ENCODE data around the gene SLC39A11. TPM values are rescaled to one million over a fixed set of nuclear protein-coding genes. Genes with fewer than 3 reads are reported as not detected.
"Not testable (repeated sequence)": the region's sequence is repeated elsewhere in the genome, so short reads cannot be mapped to it uniquely, and the experiment has no call there.

Gene SLC39A11
- total RNA-seq, 1 donor from 2014 or later: 8.2 TPM

GRCh38 chr17:72775237-72775636 is 317.3 kb downstream of the SLC39A11 start:
- FAIRE-seq (no peak), DNase-seq (ENCODE audit: low spot score in 2 of 2) (no peak)

- DNase-seq (ENCODE audit: low spot score in 2 of 2) (no peak), FAIRE-seq (no peak)
Observed at GRCh38 chr17:72774236-72774635, 318.3 kb downstream of the SLC39A11 start.

GRCh38 chr17:72773225-72773624 is 319.3 kb downstream of the SLC39A11 start:
- DNase-seq (ENCODE audit: low spot score in 2 of 2); FAIRE-seq: not testable (repeated sequence)

DNA sequence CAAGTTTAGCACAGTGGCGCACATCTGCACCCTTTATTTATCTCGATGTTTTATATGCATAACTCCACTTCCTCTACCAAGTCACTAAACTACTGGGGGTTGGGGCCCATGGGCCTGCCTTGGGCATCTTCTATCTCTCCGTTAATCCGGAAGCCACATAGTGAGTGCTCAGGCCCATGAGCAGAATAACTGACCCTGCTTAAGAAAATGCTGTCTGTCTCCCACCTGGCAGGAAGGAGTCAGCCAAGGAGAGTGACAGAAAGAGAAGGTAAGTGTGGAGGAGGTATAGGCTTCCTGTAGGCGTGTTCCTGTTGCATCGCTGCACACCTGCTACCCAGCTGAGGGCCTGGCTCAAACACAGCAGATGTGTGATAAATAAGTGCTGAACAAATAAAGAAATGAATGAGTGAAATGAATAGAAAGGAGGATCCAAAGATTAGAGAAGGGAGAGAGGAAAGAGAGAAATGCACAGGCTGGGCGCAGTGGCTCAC is 320.1 kb downstream of the SLC39A11 start:
- no peak for FAIRE-seq
- DNase-seq (ENCODE audit: low spot score in 2 of 2): no peak

DNA sequence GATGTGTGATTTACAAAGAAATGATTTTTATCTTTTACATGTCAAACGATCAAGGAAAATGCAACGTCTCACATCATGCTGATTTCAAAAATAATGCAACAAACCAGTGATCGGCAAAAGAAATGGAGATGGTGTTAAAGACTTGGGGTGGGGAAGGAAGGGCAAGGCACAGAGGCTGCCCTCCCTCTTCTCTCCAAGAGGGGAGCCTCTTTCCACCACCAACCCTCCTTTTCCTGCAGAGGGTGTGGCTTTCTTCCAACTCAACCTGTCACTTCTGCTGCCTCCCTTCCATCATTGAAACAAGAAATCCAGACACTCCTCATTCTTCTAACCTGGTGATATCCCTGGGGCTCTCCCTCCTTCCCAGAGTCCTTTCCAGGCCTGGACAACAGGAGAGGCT is 320.8 kb downstream of the SLC39A11 start:
- no peak for FAIRE-seq
- DNase-seq (ENCODE audit: low spot score in 2 of 2): no peak

DNA sequence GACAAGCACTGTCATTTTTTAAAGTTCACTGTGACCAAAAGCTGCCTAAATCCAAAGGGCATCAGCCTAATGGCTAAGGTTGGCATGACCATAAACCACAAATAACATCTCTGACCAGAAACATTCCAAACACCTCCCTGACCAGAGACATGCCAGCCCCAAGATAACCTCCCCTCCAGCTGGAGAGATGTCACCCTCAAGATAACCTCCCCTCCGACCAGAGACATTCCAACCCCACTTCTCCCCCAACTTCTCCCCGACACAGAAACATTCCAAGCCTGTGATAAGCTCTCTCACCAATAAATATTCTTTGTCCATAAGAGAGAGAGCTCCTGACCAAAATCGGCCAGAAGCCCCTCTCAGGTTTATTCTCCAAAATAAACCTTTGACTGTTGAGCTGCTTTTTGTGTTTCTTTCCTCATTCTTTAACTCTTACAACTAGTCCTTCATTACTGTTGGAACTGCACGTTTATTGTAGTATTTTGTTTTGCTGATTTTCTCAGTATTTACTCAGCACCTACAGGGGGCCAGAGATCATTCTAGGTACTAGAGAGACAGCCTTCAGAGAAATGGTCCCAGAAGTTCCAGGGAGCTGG is 325.6 kb downstream of the SLC39A11 start:
- FAIRE-seq: no peak

DNA sequence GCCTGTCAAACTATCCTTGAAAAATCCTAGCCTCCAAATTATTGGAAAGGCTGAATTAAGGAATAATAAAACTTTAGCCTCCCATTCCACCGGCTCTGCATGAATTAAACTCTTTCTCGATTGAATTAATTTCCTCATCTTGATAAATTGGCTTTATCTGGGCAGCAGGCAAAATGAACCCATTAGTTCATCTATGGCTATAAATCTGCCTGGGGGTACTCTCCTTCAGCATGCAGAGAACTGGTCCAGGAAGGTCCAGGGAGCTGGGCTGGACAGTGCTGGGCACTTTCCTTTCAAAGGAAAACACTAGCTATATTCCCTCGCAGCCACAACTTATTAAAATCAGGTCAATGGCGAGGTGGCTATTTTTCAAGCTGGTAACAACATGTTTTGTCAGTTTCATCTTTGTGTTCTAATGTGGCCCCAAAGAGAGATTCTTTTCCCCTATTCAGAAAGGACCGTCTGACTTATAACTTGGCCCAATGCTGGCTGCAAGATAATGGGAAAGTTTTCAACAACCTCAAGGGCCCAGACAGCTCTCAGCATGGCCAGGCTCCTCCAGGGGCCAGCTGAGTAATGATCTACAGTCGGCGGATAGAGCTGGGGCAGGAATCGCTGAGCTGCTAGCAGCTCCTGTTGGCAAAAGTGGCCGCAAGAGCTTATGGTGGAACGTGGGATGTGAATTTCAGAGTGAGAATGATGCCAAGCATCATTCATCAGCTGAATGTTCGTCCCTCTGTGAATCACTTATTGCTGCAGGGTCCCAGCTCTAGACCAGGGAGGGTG is 326.9 kb downstream of the SLC39A11 start:
- FAIRE-seq (no peak), DNase-seq (ENCODE audit: low spot score in 2 of 2) (no peak)

More for the DNA sequence above, 325.6 kb downstream of the SLC39A11 start:
- no peak for DNase-seq (ENCODE audit: low spot score in 2 of 2)

- FAIRE-seq (no peak), DNase-seq (ENCODE audit: low spot score in 2 of 2) (no peak)
Observed at GRCh38 chr17:72764632-72765041, 327.9 kb downstream of the SLC39A11 start.

DNA sequence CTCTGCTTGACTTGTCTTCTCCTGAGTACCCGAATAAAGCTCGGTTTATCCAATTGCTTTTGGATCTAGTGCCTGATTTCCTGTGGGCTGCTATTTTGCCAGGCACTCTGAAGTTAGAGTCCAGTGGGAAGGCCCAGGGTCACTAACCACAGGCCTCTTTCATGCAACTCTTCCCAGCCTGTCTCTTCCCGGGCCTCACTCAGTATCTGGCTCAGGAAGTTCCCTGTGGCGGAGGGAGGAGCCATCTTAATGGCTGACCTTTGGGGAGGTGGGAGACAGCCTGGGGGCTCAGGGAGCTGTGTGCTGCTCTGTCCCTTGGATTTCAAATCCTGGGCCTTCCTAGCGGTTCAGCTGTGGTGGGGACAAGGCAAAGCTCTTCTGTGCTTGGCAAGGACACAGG is 328.5 kb downstream of the SLC39A11 start:
- no peak for FAIRE-seq
- no peak for DNase-seq (ENCODE audit: low spot score in 2 of 2)

GRCh38 chr17:72761893-72762575 is 330.5 kb downstream of the SLC39A11 start:
- DNase-seq (ENCODE audit: low spot score in 2 of 2); FAIRE-seq: not testable (repeated sequence)

DNA sequence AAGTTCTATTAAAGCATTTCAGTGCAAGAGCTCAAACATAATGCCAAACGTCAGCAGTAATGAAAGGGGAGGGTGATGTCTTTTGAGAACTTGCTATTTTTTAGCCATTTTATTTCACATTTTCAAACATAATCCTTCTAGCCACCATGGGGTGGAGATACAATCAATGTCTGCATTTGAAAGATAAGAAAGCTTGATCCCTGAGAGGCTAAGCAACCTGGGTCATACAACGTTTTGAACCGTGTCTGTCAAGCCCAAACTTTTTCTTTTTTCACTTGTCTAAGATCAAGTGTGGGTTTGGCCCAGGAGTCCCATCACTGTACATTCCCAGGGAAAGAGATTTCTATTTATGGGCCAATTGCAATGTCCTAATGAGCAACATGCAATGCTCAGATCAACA is 331.1 kb downstream of the SLC39A11 start:
- FAIRE-seq: no peak
- no peak for DNase-seq (ENCODE audit: low spot score in 2 of 2)

GRCh38 chr17:72760368-72760767 is 332.1 kb downstream of the SLC39A11 start:
- no peak for DNase-seq (ENCODE audit: low spot score in 2 of 2)
- no peak for FAIRE-seq

GRCh38 chr17:72759301-72759700 is 333.2 kb downstream of the SLC39A11 start:
- DNase-seq (ENCODE audit: low spot score in 2 of 2) (no peak), FAIRE-seq (no peak)

DNA sequence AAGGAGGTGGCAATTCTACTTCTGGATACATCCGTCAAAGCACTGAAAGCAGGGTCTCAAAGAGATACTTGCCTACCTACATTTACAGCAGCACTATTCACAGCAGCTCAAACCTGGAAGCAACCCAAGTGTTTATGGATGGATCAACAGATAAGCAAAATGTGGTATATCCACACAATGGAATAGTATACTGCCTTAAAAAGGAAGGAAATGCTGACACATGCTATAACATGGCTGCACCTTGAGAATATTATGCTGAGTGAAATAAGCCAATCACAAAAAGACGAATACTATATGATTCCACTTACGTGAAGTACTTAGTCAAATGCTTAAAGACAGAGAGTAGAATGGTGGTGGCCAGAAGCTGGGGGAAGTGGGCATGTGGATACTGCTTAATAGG is 336.2 kb downstream of the SLC39A11 start:
- DNase-seq (ENCODE audit: low spot score in 2 of 2) (no peak), FAIRE-seq (no peak)

DNA sequence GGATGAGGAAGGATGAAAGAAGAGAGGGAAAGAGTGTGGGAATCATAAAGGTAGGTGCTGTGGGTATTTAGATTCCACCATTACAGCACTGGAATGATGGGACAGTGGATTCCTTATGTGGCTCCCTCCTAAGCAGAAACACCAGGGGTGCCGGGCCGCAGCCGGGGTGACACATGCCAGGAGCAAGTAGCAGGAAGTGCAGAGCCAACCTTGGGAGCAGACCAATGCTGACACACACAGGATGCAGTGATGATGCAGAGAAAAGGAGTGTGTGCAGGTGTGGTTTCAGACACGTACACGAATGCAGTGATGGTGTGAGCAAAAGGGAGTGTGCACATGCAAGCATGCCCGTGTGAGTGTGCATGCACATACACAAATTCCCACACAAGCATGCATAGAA is 338.0 kb downstream of the SLC39A11 start:
- no peak for FAIRE-seq

GRCh38 chr17:72751746-72752145 is 340.7 kb downstream of the SLC39A11 start:
- FAIRE-seq (no peak), DNase-seq (ENCODE audit: low spot score in 2 of 2) (no peak)

More for the DNA sequence above, 338.0 kb downstream of the SLC39A11 start:
- DNase-seq (ENCODE audit: low spot score in 2 of 2): no peak

DNA sequence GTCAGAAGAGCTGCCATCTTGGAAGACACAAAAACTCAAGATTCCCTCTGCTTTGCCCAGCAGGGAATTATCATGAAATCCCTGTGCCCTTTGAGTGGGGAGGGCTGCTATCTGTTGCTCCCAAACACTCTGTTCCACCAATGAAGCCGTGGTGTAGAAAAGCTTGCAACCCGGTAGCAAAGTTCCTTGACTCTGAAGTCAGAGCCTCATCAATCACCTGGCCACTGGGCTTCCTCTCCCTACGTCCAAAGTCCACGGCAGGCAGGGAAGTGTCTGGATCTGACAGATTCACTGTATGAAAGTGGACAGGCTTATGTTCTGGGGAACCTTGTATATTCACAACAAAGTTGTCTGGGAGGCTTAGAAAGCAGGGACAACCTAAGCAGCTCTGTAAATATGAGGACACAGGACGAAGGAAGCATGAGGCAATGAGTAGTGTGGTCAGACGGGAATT is 343.3 kb downstream of the SLC39A11 start:
- DNase-seq (ENCODE audit: low spot score in 2 of 2) (no peak), FAIRE-seq (no peak)

GRCh38 chr17:72747501-72747900 is 345.0 kb downstream of the SLC39A11 start:
- no peak for FAIRE-seq
- DNase-seq (ENCODE audit: low spot score in 2 of 2): no peak

DNA sequence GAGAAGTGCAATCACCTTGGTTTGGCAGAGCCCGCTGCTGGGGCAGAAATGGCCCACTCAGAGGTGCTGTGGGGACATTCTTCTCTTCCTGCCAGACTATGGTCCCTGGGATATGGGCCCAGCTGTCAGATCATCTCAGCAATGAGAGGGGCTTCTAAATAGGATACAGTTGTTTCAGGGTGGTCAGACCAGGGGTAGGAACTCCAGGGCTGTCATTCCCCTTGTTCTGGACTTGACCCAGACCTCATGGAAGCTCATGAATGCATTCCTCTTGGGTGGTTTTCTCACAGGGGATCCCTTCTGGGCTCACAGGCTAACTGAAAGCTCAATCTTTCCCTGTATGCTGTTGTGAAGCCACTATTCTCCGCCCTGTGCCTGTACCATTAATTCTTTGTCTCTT is 347.2 kb downstream of the SLC39A11 start:
- DNase-seq (ENCODE audit: low spot score in 2 of 2): no peak
- no peak for FAIRE-seq

DNA sequence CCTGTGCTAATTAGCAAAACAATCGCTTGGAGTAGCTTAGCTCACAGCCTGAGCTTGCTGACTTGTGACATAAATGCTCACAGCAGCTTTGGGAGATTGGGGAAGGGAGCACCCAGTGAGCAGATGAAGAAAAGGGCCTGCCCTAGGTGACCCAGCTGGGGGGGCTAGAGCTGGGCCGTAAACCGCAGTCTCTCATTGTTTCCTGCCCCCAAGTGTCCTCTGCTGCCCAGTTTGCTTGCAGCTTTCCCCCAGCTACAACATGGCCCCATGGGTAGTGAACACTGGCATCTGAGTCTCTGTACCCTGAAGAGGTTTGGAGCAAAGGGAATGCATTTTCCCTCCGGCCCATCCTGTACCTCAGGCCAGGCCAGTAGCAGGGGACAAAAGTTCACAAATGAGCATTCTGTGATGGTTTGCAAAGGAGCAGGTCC is 349.4 kb downstream of the SLC39A11 start:
- FAIRE-seq (no peak), DNase-seq (ENCODE audit: low spot score in 2 of 2) (no peak)

- DNase-seq (ENCODE audit: low spot score in 2 of 2): no peak
- FAIRE-seq: no peak
Observed at GRCh38 chr17:72737151-72737690, 355.3 kb downstream of the SLC39A11 start.
